Neural cell (in vitro differentiated cells): ENCODE results near the gene UGCG.

Experiments used
- CTCF ChIP-seq: fragments of 450-650 bp; IDR thresholded peaks from 2 replicates; pipeline ENCODE4 v1.5.1; 2014; ENCODE audit warnings: antibody characterized with exemption, mild to moderate bottlenecking, moderate library complexity; ENCODE audit not compliant: poor library complexity, severe bottlenecking
- EP300 ChIP-seq: fragments of 450-650 bp; conservative IDR thresholded peaks from 2 replicates; pipeline ENCODE4 v1.6.1; 2014; ENCODE audit warnings: antibody characterized with exemption, mild to moderate bottlenecking, moderate library complexity; ENCODE audit not compliant: poor library complexity, severe bottlenecking
- EZH2 ChIP-seq: fragments of 200-600, 300-800 bp; shearing (Covaris generic), sonication (generic); IDR thresholded peaks from 2 replicates; pipeline ENCODE4 v1.6.1; 2014; ENCODE audit warnings: antibody characterized with exemption, low read length, borderline replicate concordance, mild to moderate bottlenecking; ENCODE audit not compliant: insufficient read depth, poor library complexity, severe bottlenecking
- MXI1 ChIP-seq: fragments of 450-650 bp; conservative IDR thresholded peaks from 2 replicates; pipeline ENCODE4 v1.6.1; 2014; ENCODE audit warnings: antibody characterized with exemption, mild to moderate bottlenecking; ENCODE audit not compliant: poor library complexity, severe bottlenecking
- POLR2AphosphoS5 ChIP-seq: IDR thresholded peaks from 2 replicates; pipeline ENCODE4 v1.6.1; 2012
- RAD21 ChIP-seq: fragments of 450-650 bp; conservative IDR thresholded peaks from 2 replicates; pipeline ENCODE4 v1.6.1; 2014; ENCODE audit warnings: antibody characterized with exemption, mild to moderate bottlenecking, moderate library complexity
- SMC3 ChIP-seq: fragments of 450-650 bp; conservative IDR thresholded peaks from 2 replicates; pipeline ENCODE4 v1.6.1; 2014; ENCODE audit warnings: antibody characterized with exemption, mild to moderate bottlenecking, moderate library complexity; ENCODE audit not compliant: poor library complexity
- TAF1 ChIP-seq: IDR thresholded peaks from 2 replicates; pipeline ENCODE4 v1.6.1; 2012; ENCODE audit warnings: low read depth

GRCh38 chr9:111926421-111926875 is 29.8 kb downstream of the UGCG start:
- TF ChIP-seq MXI1, result no peak
- no peak for TF ChIP-seq CTCF
- TF ChIP-seq EP300, result no peak
- TF ChIP-seq POLR2AphosphoS5, result no peak
- TF ChIP-seq EZH2, result no peak
- TF ChIP-seq TAF1, result no peak
- no peak for TF ChIP-seq SMC3
- no peak for TF ChIP-seq RAD21
